H1 (cell line): ENCODE data around the gene SUPT7L. TPM values are rescaled to one million over a fixed set of nuclear protein-coding genes. Genes with fewer than 3 reads are reported as not detected.

Source experiments
- ASH2L ChIP-seq: fragments of 200-600, 300-600 bp; sonication (generic); IDR thresholded peaks from one replicate; pipeline ENCODE4 v1.7.1; 2017; ENCODE audit warnings: low read length
- BCL11A ChIP-seq, 2 experiments: IDR thresholded peaks; one replicate each; pipeline ENCODE4 v1.6.1; 2011; ENCODE audit warnings: low read depth in 2 of 2, low read length in 2 of 2, mild to moderate bottlenecking in 2 of 2
- CHD7 ChIP-seq: fragments of 300-600 bp; sonication (generic); IDR thresholded peaks from 2 replicates; pipeline ENCODE4 v1.7.1; 2012; ENCODE audit warnings: low read length, moderate library complexity, mild to moderate bottlenecking, inconsistent platforms; ENCODE audit not compliant: insufficient replicate concordance
- EP300 ChIP-seq, 2 experiments: IDR thresholded peaks; 1 replicate in 1 of 2; 2 replicates in 1 of 2; pipeline ENCODE4 v1.6.1; 2011 to 2012; ENCODE audit warnings: low read depth in 2 of 2, low read length in 2 of 2, mild to moderate bottlenecking in 2 of 2, borderline replicate concordance in 1 of 2, inconsistent platforms in 1 of 2, moderate library complexity in 1 of 2
- KDM5A ChIP-seq: fragments of 200-600 bp; IDR thresholded peaks from 2 replicates; pipeline ENCODE4 v1.7.1; 2012; ENCODE audit warnings: mild to moderate bottlenecking, low read length, inconsistent platforms, mixed read lengths
- SRF ChIP-seq: IDR thresholded peaks from 2 replicates; pipeline ENCODE4 v1.6.1; 2011; ENCODE audit warnings: mild to moderate bottlenecking, low read depth, low read length, moderate library complexity
- SUZ12 ChIP-seq: fragments of 200-600 bp; sonication (generic); IDR thresholded peaks from 2 replicates; pipeline ENCODE4 v1.6.1; 2012; ENCODE audit warnings: mild to moderate bottlenecking, inconsistent platforms, low read length, moderate library complexity, mixed read lengths
- polyA plus RNA-seq, 7 experiments: library from polyadenylated mRNA; depleted of rRNA in 3 of 7; stranded (reverse) in 5 of 7; unstranded in 2 of 7; fragments of >200 nt in 5 of 7; fragments of 200-250 nt in 2 of 7; gene quantifications; 1 replicate in 5 of 7; 2 replicates in 1 of 7; 4 replicates in 1 of 7; pipeline versions ENCODE4 v1.2.1 to v1.2.3, GENCODE V29; 2011 to 2013; ENCODE audit warnings: missing spikeins in 2 of 7, mixed read lengths in 2 of 7
- total RNA-seq: library from RNA; stranded (reverse); fragmentation: NEBNext Ultra II Directional; extraction: Animal tissue kit (Norgen Biotek cat#: 25700); gene quantifications from 2 replicates; pipeline ENCODE4 v1.2.1, GENCODE V29; 2021
- TF ChIP-seq, protein P1 (sequence below): IDR thresholded peaks from 2 replicates; pipeline ENCODE4 v1.6.1; 2011; ENCODE audit warnings: low read length, improper control_type of control experiment

Gene SUPT7L
- total and polyA plus RNA-seq, 2 of the 8 experiments (the other 6 are each of a cell fraction or from before 2014, with no cell fraction given): 22.2 to 26.6 TPM

DNA sequence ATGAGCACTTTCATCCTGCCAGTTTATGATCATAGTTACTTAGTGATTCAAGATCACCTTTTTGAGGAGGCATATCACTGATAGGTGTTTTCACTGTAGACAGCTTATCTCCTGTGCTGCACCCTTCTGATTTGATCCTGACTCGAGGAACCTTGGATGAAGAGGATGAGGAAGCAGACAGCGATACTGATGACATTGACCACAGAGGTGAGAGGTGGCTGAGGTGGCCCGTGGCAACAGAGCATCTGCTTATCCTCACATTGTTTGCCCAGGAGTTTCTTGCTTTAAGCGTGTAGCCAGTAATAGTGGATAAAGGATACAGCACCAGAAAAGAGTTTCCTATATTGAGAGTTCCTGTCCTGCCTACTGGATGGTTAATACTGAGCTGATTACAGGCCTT, 15.7 kb downstream of the SUPT7L start (continued):
- TF ChIP-seq CHD7 (no peak), EP300 (IDR thresholded peaks at IDR 0.05; ENCODE audit: borderline replicate concordance in 1 of 2, low read depth in 2 of 2, low read length in 2 of 2) (no peak), SUZ12 (no peak), ASH2L (no peak), SRF (no peak), KDM5A (no peak), BCL11A (IDR thresholded peaks at IDR 0.05; ENCODE audit: low read depth in 2 of 2, low read length in 2 of 2) (no peak)
- TF ChIP-seq, protein P1, sequence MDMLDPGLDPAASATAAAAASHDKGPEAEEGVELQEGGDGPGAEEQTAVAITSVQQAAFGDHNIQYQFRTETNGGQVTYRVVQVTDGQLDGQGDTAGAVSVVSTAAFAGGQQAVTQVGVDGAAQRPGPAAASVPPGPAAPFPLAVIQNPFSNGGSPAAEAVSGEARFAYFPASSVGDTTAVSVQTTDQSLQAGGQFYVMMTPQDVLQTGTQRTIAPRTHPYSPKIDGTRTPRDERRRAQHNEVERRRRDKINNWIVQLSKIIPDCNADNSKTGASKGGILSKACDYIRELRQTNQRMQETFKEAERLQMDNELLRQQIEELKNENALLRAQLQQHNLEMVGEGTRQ: no peak
